G401 (cell line): ENCODE measurements around the gene RNH1. TPM values are rescaled to one million over a fixed set of nuclear protein-coding genes. Genes with fewer than 3 reads are reported as not detected.

Experiments
- DNase-seq: peaks from one replicate; pipeline ENCODE4 v3.0.0-alpha.2; 2015; ENCODE audit warnings: low spot score
- in situ Hi-C: cut with HindIII; loops from 2 replicates; pipeline ENCODE4 v1.10.0; 2016; ENCODE audit warnings: low sequenced_read_pairs, mixed read lengths
- total RNA-seq: library from RNA; depleted of rRNA; stranded (reverse); fragments of >200 nt; shearing (Covaris generic); gene quantifications from 2 replicates; pipeline ENCODE4 v1.2.3, GENCODE V29; 2014

Gene RNH1
- total RNA-seq, 1 experiment from 2014 or later, result 164 TPM

DNA sequence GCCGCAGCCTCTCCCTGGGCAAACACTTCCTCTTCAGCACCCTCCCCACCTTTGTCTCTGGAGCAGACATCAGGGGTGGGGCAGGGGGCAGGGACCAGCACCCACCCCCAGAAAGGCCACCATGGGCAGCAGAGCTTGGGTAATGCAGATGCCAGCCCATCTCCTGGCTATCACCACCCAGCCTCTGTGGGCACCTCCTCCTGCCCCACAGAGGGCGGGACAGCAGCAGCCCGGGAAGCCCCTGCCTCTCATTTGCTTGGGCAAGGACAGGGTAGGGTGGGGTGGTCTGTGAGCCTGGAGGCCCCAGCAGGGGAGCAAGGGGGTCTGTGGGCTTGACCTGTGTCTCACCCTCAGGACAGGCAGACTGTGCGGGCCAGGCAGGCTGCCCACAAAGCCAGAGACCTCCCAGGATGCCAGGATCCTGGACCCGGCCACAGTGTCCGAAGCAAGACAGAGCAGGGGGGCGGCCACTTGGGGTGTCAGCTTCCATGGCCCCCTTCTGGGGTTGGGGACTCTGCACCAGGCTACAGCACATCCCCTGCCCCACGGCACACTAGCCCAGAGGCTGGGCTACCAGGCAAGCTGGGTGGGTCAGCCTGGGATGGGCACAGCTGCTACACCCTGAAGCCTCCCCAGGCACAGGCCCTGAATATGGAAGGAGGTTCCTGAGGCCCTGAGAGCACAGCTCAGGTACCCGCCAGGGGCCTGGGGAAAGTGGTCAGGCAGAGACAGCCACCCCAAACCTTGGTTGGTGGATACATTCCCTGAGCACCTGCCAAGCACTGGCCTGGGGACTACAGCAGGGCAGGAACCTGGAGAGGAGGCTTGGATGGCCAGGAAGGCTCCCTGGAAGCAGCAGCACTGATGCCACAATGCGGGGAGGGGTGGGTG lies 4.5 kb downstream of the RNH1 start:
- in situ Hi-C loops, result no loop called here
- no peak for DNase-seq

- in situ Hi-C loops, result no loop called here
Measured at GRCh38 chr11:501683-502287, 5.3 kb downstream of the RNH1 start.

DNA sequence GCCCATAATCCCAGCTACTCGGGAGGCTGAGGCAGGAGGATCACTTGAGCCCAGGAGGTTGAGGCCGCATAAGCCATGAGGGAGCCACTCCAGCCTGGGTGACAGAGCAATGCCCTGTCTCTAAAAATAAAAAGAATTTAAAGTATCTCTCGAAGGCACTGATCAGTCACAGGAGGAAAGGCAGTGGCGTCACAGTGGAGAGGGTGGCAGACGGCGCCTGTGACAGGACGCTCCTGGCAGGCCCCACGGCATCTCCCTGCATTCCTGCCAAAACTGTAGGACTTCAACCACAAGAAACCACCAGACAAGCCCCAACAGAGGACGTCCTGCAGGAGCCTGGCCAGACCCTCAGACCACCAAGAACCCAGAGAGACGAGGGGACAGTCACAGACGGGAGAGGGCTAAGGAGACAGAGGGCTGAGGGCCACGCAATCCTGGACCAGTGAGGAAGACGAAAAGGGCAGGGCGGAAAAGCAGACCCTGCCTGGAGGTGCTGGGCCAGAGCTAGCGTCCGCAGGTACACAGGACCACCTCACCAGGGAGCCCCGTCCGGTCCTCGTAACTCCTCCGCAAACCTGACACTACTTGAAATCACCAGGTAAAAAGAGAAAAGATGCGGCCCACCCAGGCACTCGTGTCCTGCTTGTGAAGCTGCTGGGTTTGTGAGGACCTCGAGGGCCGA lies 5.9 kb downstream of the RNH1 start:
- no peak for DNase-seq
- in situ Hi-C loops, result no loop called here

More at GRCh38 chr11:501683-502287, 5.3 kb downstream of the RNH1 start:
- DNase-seq, result no peak

DNA sequence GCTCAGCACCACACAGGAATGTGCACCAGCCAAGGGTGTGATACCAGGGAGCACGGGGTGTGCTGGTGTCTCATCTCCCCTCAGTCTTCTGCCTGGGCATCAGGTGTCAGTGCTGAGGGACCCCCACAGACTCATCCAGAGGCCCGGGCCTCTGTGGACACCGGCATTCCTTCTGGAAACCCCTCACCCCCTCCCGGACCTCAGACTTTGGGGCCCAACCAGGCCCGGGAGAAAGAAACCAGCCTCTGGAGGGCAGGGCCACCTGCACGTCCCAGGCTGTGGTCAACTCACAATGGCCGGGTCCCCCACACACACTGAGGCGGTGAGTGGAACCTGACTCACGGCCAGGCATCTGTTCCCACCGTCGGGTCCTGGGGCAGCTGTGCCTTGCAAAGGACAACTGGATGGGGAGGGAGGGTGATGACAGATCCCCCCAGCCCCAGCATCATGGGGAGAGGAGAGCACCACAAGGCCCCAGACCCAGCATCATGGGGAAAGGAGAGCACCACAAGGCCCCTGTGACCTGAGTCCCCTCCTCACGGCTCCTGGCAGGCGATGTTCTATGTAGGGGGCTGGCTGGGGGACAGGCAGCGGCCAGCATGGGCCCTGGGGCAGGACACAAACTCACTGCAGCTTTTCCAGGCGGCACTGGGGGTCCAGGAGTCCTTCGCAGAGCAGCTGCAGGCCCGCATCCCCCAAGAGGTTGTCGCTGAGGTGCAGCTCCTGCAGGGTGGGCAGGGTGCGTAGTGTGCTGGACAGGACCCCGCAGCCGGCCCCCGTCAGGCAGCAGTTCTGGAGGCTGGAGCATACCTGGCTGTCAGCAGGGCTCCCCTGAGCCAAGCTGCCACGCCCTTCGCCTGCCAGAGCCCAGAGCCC lies 7.6 kb downstream of the RNH1 start:
- in situ Hi-C loops, result no loop called here
- no peak for DNase-seq

GRCh38 chr11:498297-499181 lies 8.5 kb downstream of the RNH1 start:
- DNase-seq, result no peak
- in situ Hi-C loops, result no loop called here

- no peak for DNase-seq
- in situ Hi-C loops, result no loop called here
Measured at GRCh38 chr11:497565-498296, 9.3 kb downstream of the RNH1 start.

- in situ Hi-C loops, result no loop called here
- no peak for DNase-seq
Measured at GRCh38 chr11:496834-497564, 10.0 kb downstream of the RNH1 start.

DNA sequence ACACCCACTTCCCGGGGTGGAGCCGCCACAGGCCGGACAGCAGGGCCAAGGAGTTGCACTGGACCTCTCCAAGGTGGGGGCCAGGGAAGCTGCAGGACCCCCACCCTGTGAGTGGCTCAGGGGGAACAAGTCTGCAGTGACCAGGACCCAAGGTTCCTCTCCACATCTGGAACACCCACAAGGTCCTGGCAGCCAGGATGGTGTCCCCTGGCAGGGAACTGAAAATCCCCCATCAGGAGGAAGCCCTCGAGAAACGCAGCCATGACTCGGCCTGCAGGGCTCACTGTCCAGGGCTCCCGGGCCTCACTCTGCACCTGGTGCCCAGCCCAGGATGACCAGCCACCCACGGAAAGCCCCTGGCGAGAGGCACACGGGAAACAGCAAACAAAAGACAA lies 11.5 kb downstream of the RNH1 start:
- in situ Hi-C loops, result no loop called here
- DNase-seq, result no peak

DNA sequence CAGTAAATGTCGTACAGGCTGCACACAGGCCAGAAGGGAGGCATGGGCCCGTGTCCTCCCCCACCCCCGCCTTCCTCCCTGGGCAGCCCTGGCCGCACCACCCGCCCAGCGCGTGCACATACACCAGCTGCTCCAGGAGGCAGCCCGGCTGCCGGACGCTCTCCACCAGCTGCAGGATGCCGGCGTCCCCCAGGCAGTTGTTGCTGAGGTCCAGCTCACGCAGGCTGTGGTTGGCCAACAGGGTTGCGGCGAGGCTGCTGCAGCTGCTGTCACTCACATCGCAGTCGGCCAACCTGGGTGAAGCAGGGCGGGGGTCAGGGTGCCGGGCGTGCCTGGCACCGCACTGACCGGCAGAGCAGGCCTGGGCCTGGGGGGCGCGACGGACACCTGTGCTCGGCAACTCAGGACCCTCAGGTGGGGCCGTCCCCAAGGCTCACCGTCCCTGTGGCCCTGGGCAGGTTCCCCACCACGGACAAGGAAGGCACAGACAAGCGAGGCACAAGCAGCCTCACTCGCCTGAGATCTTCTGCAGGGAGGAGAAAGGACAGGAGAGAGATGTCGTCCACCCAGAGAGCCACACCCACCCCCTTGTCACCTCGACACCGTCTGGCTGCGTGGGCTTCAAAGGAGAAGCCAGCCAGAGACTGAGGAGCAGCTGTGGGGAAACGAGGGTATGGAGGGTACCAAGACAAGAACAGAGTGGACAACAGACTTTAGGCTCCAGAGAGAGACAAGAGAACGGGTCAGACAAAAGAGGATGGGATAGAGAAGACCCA lies 12.1 kb downstream of the RNH1 start:
- in situ Hi-C loops, result no loop called here
- DNase-seq, result no peak

- DNase-seq, result peak; percentile 66
- in situ Hi-C loops, result no loop called here
Measured at GRCh38 chr11:492427-493226, 14.4 kb downstream of the RNH1 start.

- DNase-seq, result no peak
- in situ Hi-C loops, result no loop called here
Measured at GRCh38 chr11:491358-491757, 15.7 kb downstream of the RNH1 start.

- in situ Hi-C loops, result no loop called here
- DNase-seq, result no peak
Measured at GRCh38 chr11:490930-491260, 16.1 kb downstream of the RNH1 start.

GRCh38 chr11:490186-490929 lies 16.7 kb downstream of the RNH1 start:
- no peak for DNase-seq
- in situ Hi-C loops, result no loop called here

DNA sequence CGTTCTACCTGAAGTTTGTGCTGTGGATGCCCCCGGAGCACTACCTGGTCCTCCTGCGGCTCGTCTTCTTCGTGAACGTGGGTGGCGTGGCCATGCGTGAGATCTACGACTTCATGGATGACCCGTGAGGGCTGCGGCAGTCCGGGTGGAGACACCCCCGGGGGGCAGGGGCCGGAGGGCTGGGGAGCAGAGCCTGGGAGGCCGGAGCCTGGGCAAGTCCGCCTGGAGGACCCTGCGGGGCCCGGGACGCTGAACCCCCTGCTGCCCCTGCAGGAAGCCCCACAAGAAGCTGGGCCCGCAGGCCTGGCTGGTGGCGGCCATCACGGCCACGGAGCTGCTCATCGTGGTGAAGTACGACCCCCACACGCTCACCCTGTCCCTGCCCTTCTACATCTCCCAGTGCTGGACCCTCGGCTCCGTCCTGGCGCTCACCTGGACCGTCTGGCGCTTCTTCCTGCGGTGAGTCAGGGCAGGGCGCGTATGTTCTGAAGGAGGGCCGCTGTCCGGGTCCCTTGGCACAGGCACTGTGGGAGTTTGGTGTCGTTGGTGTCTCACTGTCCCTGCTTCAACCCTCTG lies 17.3 kb downstream of the RNH1 start:
- in situ Hi-C loops, result no loop called here
- no peak for DNase-seq

DNA sequence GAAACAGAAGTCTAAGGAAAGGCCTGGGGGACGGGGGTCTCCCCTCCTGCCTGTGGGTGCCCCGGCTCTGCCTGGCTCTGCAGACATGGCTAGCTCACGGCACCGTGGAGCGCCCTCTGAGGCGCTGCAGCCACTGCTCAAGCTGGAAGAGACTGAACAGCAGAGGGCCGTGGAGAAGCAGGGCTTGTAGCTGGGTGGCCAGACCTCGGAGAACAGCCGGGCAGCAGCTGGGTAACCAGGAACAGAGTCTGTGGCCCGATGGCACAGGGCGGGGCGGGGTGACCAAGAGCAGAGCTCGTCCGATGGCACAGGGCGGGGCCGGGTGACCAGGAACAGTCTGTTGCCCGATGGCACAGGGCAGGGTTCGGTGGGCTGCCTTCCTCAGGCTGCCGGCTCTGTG lies 18.1 kb downstream of the RNH1 start:
- no peak for DNase-seq
- in situ Hi-C loops, result no loop called here
